Embryonic facial prominence (tissue), 1 donor: ENCODE data around the gene HCST.
"Not testable (repeated sequence)": the region's sequence is repeated elsewhere in the genome, so short reads cannot be mapped to it uniquely, and the experiment has no call there.

Source experiments
- DNase-seq: peaks from one replicate; pipeline ENCODE4 v3.0.0-alpha.2; 2016; ENCODE audit errors: extremely low spot score

The HCST gene, protein sequence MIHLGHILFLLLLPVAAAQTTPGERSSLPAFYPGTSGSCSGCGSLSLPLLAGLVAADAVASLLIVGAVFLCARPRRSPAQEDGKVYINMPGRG

DNA sequence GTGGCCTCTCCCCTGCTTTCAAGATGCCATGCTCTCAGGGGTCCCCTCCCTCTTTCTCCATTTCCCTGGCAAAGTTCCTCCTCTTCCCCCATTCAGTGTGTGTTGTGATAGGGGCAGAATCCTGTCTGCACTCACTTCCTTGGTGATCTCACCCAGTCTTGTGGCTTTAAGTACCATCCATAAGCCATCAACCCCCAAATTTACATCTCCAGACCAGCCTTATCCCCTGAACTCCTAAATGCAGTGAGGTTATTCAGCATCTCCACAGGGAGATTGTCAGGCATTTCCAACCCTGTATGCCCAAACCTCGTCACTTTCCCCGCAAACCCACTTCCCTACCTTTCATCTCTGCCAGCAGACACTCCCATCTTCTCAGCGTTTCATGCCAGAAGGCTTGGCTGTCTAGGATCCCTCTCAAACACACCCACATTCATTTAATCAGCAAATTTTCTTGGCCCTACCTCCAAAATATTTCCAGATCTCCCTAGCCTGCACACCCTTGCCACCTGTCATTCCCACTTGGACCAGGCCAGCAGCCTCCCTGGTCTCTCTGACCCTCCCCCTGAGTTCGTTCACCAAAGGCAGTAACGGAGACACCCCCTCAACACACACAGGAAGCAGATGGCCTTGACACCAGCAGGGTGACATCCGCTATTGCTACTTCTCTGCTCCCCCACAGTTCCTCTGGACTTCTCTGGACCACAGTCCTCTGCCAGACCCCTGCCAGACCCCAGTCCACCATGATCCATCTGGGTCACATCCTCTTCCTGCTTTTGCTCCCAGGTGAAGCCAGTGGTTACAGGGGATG, at the start of gene HCST:
TSS of gene HCST (plus strand) at position 676 of the 808 bp plus-strand sequence. CDS start at position 741, 65 bp downstream.
- DNase-seq: no peak

DNA sequence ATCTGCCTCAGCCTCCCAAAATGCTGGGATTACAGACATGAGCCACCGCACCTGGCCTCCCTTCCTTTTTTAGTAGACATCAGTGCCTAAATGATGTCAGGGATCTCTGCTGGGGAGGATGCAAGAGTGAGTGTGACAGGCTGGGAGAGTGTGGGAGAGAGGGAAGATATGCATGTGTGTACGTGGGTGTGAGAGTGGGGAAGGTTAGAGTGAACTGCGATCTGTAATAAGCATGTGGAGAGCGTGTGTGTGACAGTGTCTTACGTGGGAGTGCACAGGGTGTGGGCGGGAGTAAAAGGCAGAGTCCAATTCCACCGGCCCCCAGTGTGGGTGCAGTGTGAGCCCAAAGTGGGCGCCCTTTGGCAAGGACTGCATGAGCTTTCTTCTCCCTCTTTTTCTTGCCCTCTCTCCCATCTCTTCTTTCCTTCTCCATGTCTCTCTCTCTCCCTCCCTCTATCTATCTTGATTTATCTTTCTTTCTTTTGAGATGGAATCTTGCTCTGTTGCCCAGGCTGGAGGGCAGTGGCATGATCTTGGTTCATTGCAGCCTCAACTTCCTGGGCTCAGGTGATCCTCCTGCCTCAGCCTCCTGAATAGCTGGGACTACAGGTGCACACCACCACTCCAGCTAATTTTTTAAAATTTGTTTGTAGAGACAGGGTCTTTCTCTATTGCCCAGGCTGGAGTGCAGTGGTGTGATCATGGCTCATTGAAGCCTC, 49.1 kb upstream of the HCST start:
- no peak for DNase-seq

DNA sequence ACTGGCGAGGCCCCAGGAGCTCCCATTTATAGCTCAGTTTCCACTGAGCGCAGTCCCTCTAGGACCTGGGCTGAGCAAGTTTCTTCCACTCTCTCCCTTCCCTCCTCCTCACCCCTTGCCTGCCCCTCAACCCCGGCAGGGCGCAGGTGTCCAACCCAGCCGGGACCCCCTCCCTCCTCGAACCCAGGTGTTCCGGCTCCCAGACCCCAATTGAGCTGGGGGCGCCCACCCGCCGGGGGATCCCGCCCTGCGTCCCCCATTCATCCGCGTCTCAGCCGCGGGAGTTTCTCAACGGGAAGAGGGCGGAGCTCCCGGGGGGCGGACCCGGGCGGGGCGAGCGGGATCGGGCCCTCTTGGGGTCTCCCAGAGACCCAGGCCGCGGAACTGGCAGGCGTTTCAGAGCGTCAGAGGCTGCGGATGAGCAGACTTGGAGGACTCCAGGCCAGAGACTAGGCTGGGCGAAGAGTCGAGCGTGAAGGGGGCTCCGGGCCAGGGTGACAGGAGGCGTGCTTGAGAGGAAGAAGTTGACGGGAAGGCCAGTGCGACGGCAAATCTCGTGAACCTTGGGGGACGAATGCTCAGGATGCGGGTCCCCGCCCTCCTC, 45.7 kb upstream of the HCST start, which contains the start of gene KIRREL2:
TSS of gene KIRREL2 (plus strand) at position 366 of the 604 bp plus-strand sequence. CDS start at position 575, 209 bp downstream.
- no peak for DNase-seq

DNA sequence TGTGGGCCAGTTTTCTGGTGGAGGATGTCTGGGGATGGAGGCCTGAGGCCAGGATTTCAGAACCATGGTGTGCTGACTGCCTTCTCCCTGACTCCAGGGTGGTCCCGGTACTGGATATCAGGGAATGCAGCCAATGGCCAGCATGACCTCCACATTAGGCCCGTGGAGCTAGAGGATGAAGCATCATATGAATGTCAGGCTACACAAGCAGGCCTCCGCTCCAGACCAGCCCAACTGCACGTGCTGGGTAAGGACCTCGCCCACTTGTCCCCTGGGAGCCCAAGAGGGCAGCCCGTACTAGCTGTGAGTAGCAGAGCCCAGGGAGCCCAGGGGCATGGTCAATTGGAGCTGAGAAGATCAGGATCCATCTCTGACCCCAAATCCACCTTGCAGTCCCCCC, 44.0 kb upstream of the HCST start:
- DNase-seq: no peak

- DNase-seq: no peak
Measured at GRCh38 chr19:35859414-35859813, 42.9 kb upstream of the HCST start.

- no peak for DNase-seq
Measured at GRCh38 chr19:35860436-35860817, 41.9 kb upstream of the HCST start.

- DNase-seq: no peak
Measured at GRCh38 chr19:35860818-35861639, 41.3 kb upstream of the HCST start.

DNA sequence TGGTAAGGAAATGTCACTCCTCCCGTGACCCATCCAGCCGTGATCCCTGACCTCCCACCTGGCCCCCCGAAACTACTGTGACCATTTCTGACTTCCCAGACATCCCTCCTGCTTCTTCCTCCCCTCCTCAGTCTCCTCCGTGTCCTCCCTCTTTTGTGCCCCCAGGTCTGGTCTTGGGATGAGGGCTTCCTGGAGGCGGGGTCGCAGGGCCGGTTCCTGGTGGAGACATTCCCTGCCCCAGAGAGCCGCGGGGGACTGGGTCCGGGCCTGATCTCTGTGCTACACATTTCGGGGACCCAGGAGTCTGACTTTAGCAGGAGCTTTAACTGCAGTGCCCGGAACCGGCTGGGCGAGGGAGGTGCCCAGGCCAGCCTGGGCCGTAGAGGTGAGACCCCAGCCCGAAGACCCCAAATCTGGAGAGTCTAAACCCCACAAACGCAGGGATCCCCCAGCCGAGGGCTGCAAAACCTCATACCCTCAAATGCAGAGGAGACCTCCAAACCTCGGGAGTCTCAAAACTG, 40.6 kb upstream of the HCST start:
- no peak for DNase-seq

GRCh38 chr19:35862528-35862927, 39.8 kb upstream of the HCST start:
- no peak for DNase-seq

DNA sequence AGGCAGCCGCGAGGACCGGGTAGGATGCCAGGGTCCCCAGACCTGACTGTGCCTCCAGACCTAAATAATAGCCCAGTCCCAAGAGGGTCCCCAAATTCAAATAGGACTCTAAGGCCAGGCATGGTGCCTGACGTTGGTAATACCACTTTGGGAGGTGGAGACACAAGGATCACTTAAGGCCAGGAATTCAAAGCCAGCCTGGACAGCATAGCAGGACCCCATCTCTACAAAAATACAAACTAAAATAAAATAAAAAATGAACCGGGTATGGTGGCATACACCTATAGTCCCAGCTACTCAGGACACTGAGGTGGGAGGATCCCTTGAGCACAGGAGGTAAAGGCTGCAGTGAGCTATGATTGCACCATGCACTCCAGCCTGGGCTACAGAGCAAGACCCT, 39.3 kb upstream of the HCST start:
- DNase-seq: no peak

DNA sequence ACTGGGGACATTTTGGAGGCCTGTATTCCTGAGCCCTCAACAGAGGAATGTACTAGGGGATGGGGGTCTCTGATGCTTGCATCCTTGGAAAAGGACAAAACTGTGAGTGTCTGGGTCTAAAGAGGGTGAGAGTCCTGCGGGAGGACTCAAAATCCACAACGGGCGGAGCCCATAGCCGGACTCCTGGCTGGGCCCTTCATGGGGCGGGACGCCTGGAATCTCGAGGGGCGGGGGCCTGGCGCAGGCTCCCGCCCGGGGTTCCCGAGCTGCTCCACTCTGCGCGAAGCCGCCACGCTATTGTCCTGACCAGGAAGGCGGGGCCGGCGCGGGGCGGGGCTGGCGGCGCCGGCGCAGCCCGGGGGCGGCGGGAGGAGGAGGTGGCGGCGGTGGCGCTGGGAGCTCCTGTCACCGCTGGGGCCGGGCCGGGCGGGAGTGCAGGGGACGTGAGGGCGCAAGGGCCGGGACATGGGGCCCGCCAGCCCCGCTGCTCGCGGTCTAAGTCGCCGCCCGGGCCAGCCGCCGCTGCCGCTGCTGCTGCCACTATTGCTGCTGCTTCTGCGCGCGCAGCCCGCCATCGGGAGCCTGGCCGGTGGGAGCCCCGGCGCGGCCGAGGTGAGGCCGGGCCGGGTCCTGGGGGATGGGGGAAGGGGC, 34.0 kb upstream of the HCST start, which contains the start of gene APLP1:
TSS of gene APLP1 (plus strand) at position 403 of the 651 bp plus-strand sequence. CDS start at position 466, 63 bp downstream.
- no peak for DNase-seq

GRCh38 chr19:35868823-35869326, 33.5 kb upstream of the HCST start:
- DNase-seq: no peak

GRCh38 chr19:35869327-35870123, 32.8 kb upstream of the HCST start:
- peak; percentile 29 for DNase-seq

DNA sequence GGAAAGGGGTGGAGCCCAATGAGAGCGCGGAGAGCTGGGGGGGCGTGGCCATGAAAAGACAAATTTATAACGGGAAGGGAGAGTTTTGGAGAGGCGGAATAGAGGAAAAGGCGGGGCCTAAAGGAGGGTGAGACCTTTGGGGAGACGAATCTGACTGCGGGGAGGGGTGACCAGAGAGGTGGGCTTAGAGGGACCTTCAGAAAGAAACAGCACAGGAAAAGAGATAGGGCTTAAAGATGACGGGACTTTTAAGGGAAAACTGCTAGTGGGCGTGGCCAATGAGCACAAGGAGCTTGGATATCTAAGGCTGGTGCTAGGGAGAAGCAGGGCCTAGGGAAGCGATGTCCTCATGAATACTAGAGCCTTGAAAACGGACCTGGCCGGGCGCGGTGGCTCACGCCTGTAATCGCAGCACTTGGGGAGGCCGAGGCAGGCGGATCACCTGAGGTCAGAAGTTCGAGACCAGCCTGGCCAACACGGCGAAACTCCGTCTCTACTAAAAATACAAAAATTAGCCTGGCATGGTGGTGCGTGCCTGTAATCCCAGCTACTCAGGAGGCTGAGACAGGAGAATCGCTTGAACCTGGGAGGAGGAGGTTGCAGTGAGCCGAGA, 32.1 kb upstream of the HCST start:
- not testable (repeated sequence) for DNase-seq

DNA sequence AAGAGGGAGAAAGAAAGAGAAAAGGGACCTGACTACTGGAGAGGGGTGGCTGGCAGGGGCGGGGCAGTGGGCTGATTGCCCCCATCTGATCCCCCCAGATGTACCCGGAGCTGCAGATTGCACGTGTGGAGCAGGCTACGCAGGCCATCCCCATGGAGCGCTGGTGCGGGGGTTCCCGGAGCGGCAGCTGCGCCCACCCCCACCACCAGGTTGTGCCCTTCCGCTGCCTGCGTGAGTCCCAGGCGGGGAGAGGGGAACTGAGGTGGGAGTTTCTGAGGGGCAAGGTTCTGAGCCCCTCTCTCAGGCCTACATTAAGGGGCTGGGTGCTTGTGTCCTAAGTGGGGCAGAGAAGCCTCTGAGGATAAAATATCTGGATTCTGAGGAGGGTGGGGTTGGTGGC, 31.5 kb upstream of the HCST start:
- no peak for DNase-seq

DNA sequence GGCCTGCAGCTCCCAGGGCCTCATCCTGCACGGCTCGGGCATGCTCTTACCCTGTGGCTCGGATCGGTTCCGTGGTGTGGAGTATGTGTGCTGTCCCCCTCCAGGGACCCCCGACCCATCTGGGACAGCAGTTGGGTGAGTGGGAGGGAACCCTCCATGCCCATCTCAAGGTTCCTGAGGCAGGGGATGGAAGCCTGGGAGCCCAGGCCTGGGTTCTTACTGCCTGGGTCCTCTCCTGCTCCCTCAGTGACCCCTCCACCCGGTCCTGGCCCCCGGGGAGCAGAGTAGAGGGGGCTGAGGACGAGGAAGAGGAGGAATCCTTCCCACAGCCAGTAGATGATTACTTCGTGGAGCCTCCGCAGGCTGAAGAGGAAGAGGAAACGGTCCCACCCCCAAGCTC, 30.7 kb upstream of the HCST start:
- DNase-seq: no peak

DNA sequence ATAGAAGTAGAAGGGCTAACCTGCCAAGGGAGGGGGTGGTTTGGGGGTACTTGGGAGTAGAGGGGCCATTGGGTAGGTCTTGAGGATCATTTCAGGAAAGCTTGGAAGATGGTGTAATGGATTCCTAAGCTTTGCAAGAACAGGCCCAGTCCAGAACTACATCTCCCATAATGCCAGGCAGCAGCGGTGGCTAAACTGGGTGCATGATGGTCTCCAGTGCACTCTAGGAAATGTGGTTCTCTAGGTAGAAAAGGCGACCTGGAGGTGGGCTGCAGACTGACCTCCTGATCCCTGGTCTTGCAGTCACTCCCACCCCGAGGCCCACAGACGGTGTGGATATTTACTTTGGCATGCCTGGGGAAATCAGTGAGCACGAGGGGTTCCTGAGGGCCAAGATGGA, 30.1 kb upstream of the HCST start:
- no peak for DNase-seq

GRCh38 chr19:35874392-35874930, 27.9 kb upstream of the HCST start:
- no peak for DNase-seq

DNA sequence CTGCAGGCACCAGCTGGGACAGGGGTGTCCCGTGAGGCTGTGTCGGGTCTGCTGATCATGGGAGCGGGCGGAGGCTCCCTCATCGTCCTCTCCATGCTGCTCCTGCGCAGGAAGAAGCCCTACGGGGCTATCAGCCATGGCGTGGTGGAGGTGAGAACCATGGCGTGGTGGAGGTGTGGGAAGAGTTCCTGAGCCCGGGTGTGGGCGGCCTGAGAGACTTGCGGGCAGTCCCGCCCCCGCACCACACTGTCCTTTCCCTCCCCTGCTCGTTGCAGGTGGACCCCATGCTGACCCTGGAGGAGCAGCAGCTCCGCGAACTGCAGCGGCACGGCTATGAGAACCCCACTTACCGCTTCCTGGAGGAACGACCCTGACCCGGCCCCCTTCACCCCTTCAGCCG, 23.3 kb upstream of the HCST start:
- no peak for DNase-seq
